Measurements from ENCODE around the gene MIPEP. TPM values are rescaled to one million over a fixed set of nuclear protein-coding genes. Genes with fewer than 3 reads are reported as not detected.
"Not testable (repeated sequence)": the region's sequence is repeated elsewhere in the genome, so short reads cannot be mapped to it uniquely, and the experiment has no call there.

MIPEP gene
- total and polyA plus RNA-seq, 2 experiments from 2014 or later = 12.6 to 19.6 TPM

DNA sequence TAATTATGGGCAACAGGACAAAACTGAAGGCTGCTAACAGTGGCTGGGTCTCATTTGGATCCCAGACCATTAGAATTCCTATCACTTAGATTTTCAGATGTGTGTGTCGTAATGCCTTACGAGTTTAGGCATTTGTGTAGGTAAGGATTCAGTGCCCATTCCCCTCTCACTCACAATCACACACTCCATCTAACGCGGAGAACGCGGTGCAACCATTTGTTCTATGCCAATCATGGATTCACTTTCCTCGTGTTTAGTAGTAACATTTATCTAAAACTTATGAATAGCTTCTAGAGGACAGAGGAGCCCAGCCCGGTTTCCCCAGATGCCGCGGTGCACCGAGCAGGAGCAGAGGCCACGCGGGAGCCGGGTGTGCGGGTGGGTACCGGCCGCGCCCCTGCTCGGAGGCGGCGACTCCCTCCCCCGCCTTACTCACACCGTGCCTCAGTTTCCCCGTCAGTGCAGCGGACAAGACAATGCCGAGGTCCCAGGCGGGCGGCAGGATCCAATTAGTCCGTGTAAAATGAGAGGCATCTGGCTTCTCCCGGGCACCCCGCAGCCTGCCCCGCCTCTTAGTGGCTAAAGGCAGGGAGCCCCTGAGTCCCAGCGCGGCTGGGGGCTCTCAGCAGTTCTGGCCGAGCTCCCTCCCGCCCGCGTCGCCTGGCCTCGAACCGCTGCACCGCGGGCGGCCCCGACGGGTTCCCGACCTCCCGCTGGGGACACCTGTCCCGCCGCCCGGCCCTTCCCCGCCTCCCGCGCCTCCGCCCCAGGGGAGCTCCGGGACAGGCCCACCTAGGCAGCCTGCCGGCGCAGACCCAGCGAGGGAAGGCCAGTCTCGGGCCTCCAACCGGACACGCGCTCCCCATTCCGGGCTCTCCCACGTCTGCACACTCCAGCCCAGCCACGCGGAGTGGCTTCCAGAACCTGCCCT is 14.0 kb upstream of the MIPEP start:
- H3F3A ChIP-seq (ENCODE audit: insufficient read depth) = peaks cover 8% of the 10 kb centered on the region
- no peaks in the 10 kb centered on the region for H3K9me3 ChIP-seq (ENCODE audit: low read depth)
- no peaks in the 10 kb centered on the region for H4K20me1 ChIP-seq (ENCODE audit: insufficient read depth)
- no peaks in the 10 kb centered on the region for H3K79me2 ChIP-seq (ENCODE audit: insufficient read depth)
- peak overlapping the region; percentile 48 for H3K4me3 ChIP-seq
- no peaks in the 10 kb centered on the region for H3K9me2 ChIP-seq (ENCODE audit: insufficient read depth)
- in situ Hi-C loops (cut with MboI) = no loop called here
- H3K9ac ChIP-seq = no peak overlapping the region; the same call in 1 of the 2 replicates
- DNase-seq = no peak
- peak overlapping the region; percentile 56 for H3K4me2 ChIP-seq (ENCODE audit: unreplicated experiment)
- peaks cover 28% of the 10 kb centered on the region for H3K4me1 ChIP-seq (ENCODE audit: insufficient read depth)
- H2AFZ ChIP-seq = peak overlapping the region; percentile 40
- 17 to 20% methylated on average over 48 to 65 of the region's 67 CpGs for WGBS, 2 experiments (ENCODE audit: low coverage in 1 of 2, low lambda C conversion rate in 2 of 2, missing lambda C conversion rate in 2 of 2)
- no peaks in the 10 kb centered on the region for H3K36me3 ChIP-seq (ENCODE audit: low read depth)
- H3K27me3 ChIP-seq (replicated peaks; ENCODE audit: insufficient read depth) = no peaks in the 10 kb centered on the region; the same call in 1 of the 2 replicates
- H3K27ac ChIP-seq = no peak overlapping the region
- TF ChIP-seq EZH2 (IDR thresholded peaks at IDR 0.05; ENCODE audit: insufficient read depth, poor library complexity, severe bottlenecking) (peak; percentile 51), EZH2phosphoT487 (IDR thresholded peaks at IDR 0.05; ENCODE audit: insufficient read depth, low read depth) (no peak)

DNA sequence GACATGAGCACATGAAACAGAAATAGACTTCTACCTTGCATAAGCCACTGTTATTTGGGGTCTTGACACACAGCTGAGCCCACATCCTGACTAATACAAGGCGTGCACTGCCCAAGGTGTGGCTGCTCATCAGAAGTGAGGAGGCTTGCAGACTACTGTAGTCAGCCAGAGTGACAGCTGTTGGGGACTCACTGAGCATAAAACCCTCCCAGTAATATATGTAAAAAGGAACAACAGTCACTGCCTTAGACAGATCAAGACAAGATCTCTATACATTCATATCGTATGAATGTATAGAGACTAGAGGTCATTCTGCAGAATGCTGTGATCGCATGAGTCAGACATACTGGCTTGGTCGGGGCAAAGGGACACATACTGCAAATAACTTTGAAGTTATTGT is 12.2 kb upstream of the MIPEP start:
- peak; percentile 53 for DNase-seq
- Histone ChIP-seq H4K20me1 (ENCODE audit: insufficient read depth) (no peaks in the 10 kb centered on the region), H3K27ac (no peak overlapping the region), H3F3A (ENCODE audit: insufficient read depth) (peaks cover 17% of the 10 kb centered on the region), H3K36me3 (ENCODE audit: low read depth) (no peaks in the 10 kb centered on the region), H3K4me1 (ENCODE audit: insufficient read depth) (peaks cover 37% of the 10 kb centered on the region), H3K79me2 (ENCODE audit: insufficient read depth) (no peaks in the 10 kb centered on the region), H3K9me3 (ENCODE audit: low read depth) (no peaks in the 10 kb centered on the region), H3K9ac (no peak overlapping the region), H3K4me2 (ENCODE audit: unreplicated experiment) (peak overlapping the region; percentile 37), H3K9me2 (ENCODE audit: insufficient read depth) (no peaks in the 10 kb centered on the region), H3K27me3 (replicated peaks; ENCODE audit: insufficient read depth) (no peaks in the 10 kb centered on the region; the same call in 1 of the 2 replicates), H2AFZ (no peak overlapping the region), H3K4me3 (no peak overlapping the region)
- WGBS, 2 experiments (ENCODE audit: low coverage in 1 of 2, low lambda C conversion rate in 2 of 2, missing lambda C conversion rate in 2 of 2) = 42 to 56% methylated on average over 4 of the region's 4 CpGs
- in situ Hi-C loops (cut with MboI) = no loop called here
- TF ChIP-seq EZH2phosphoT487 (IDR thresholded peaks at IDR 0.05; ENCODE audit: insufficient read depth, low read depth) (no peak), EZH2 (IDR thresholded peaks at IDR 0.05; ENCODE audit: insufficient read depth, poor library complexity, severe bottlenecking) (no peak)

DNA sequence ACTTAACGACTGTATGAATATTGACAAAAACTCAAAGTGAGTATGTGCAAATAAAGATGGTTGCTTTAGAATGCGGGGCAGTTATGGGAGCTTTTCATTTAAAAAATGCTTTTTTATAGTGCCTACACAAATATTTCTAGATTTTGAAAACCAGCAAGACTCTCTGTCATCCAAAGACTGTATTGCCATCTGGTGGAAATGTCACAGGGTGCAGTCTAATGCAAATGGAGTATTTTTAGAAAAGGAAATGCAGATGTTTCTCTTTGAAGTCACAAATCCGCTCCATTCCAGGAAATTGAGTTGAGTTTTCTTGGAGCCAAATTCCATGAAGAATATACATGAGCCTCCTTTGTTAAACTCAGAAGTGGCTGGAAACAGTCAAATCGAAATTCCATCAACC is 10.4 kb upstream of the MIPEP start:
- TF ChIP-seq EZH2phosphoT487 (IDR thresholded peaks at IDR 0.05; ENCODE audit: insufficient read depth, low read depth) = no peak
- no peak for TF ChIP-seq EZH2 (IDR thresholded peaks at IDR 0.05; ENCODE audit: insufficient read depth, poor library complexity, severe bottlenecking)
- Histone ChIP-seq H3K9me2 (ENCODE audit: insufficient read depth) (no peaks in the 10 kb centered on the region), H3K9ac (no peak overlapping the region), H3K9me3 (ENCODE audit: low read depth) (no peaks in the 10 kb centered on the region), H3K4me2 (ENCODE audit: unreplicated experiment) (peak overlapping the region; percentile 19), H3K36me3 (ENCODE audit: low read depth) (no peaks in the 10 kb centered on the region), H3K4me3 (no peak overlapping the region), H2AFZ (peak overlapping the region; percentile 45; the same call in 1 of the 2 replicates), H4K20me1 (ENCODE audit: insufficient read depth) (no peaks in the 10 kb centered on the region), H3K27me3 (replicated peaks; ENCODE audit: insufficient read depth) (no peaks in the 10 kb centered on the region; the same call in 1 of the 2 replicates), H3K27ac (no peak overlapping the region), H3K79me2 (ENCODE audit: insufficient read depth) (no peaks in the 10 kb centered on the region), H3K4me1 (ENCODE audit: insufficient read depth) (peaks cover 37% of the 10 kb centered on the region), H3F3A (ENCODE audit: insufficient read depth) (peaks cover 17% of the 10 kb centered on the region)
- peak; percentile 64 for DNase-seq
- in situ Hi-C loops (cut with MboI) = no loop called here
- 0 to 3% methylated on average over 4 of the region's 4 CpGs for WGBS, 2 experiments (ENCODE audit: low coverage in 1 of 2, low lambda C conversion rate in 2 of 2, missing lambda C conversion rate in 2 of 2)

GRCh38 chr13:23898101-23898500 is 8.9 kb upstream of the MIPEP start:
- Histone ChIP-seq H3K27me3 (replicated peaks; ENCODE audit: insufficient read depth) (no peaks in the 10 kb centered on the region; the same call in 1 of the 2 replicates), H2AFZ (peak overlapping the region; percentile 73), H3K4me1 (ENCODE audit: insufficient read depth) (peaks cover 37% of the 10 kb centered on the region), H3K9me2 (ENCODE audit: insufficient read depth) (no peaks in the 10 kb centered on the region), H3K79me2 (ENCODE audit: insufficient read depth) (no peaks in the 10 kb centered on the region), H3K36me3 (ENCODE audit: low read depth) (no peaks in the 10 kb centered on the region), H4K20me1 (ENCODE audit: insufficient read depth) (no peaks in the 10 kb centered on the region), H3K4me2 (ENCODE audit: unreplicated experiment) (no peak overlapping the region), H3F3A (ENCODE audit: insufficient read depth) (peaks cover 17% of the 10 kb centered on the region), H3K9ac (peak overlapping the region; percentile 31; the same call in 1 of the 2 replicates), H3K4me3 (no peak overlapping the region), H3K27ac (peak overlapping the region; percentile 65), H3K9me3 (ENCODE audit: low read depth) (no peaks in the 10 kb centered on the region)
- in situ Hi-C loops (cut with MboI) = no loop called here
- DNase-seq = peak; percentile 86
- no peak for TF ChIP-seq EZH2phosphoT487 (IDR thresholded peaks at IDR 0.05; ENCODE audit: insufficient read depth, low read depth)
- TF ChIP-seq EZH2 (IDR thresholded peaks at IDR 0.05; ENCODE audit: insufficient read depth, poor library complexity, severe bottlenecking) = no peak
- WGBS, 2 experiments (ENCODE audit: low coverage in 1 of 2, low lambda C conversion rate in 2 of 2, missing lambda C conversion rate in 2 of 2) = 12 to 26% methylated on average over 8 of the region's 8 CpGs

DNA sequence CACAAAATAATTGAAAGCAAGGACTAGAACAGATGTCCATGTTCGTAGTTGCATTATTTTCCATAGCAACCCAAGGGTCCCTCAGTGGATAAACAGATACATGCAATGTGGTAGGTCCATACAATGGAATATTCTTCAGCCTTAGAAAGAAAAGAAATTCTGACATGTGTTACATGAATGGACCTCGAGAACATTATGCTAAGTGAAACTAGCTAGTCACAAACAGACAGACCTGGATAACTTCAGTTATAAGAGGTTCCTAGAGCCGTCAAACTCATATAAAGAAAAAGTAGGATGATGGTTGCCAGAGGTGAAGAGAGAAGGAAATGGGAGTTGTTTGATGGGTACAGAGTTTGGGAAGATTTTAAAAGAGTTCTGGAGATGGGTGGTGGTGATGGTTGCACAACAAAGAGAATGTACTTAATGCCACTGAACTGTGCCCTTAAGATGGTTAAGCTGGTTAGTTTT is 8.3 kb upstream of the MIPEP start, which contains the start of gene C1QTNF9B:
Gene C1QTNF9B (minus strand): TSS at position 51 of the 468 bp plus-strand sequence.
- peak within 1 kb of the TSS; percentile 31; the same call in 1 of the 2 replicates for H3K9ac ChIP-seq
- in situ Hi-C loops (cut with MboI); H4K20me1 ChIP-seq (ENCODE audit: insufficient read depth); H3K9me3 ChIP-seq (ENCODE audit: low read depth); H3K27me3 ChIP-seq (replicated peaks; ENCODE audit: insufficient read depth); H3K4me2 ChIP-seq (ENCODE audit: unreplicated experiment); DNase-seq; H3K4me3 ChIP-seq; H3K36me3 ChIP-seq (ENCODE audit: low read depth); H3K9me2 ChIP-seq (ENCODE audit: insufficient read depth); H3K79me2 ChIP-seq (ENCODE audit: insufficient read depth): not testable (repeated sequence)
- WGBS, 2 experiments (ENCODE audit: low coverage in 1 of 2, low lambda C conversion rate in 2 of 2, missing lambda C conversion rate in 2 of 2) = 78 to 85% methylated on average over 3 of the region's 3 CpGs
- H2AFZ ChIP-seq = peak within 1 kb of the TSS; percentile 73
- peak within 1 kb of the TSS; percentile 65 for H3K27ac ChIP-seq
- H3F3A ChIP-seq (ENCODE audit: insufficient read depth) = peaks cover 17% of the 10 kb centered on the region
- H3K4me1 ChIP-seq (ENCODE audit: insufficient read depth) = peaks cover 37% of the 10 kb centered on the region

DNA sequence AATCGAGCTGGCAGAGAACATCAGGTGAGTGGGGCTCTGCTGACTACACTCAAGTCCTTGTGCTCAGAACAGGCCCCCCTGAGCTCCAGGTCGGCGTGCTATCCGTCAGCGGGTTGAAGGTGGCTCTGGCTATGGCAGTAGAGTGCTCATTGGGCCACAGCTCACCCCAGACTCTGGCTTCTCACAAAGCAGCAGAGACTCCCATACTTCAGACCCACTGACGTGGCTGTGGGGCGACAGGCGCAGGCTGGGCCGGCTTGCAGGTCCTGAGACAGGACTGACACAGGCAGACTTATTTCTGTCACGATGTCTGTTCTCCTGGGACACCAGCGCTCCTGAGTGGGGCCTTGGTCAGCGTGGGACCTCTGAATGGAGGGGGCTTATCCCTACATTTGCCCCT is 5.5 kb upstream of the MIPEP start:
- H3K27ac ChIP-seq; H3K9me2 ChIP-seq (ENCODE audit: insufficient read depth); H3K9me3 ChIP-seq (ENCODE audit: low read depth); H4K20me1 ChIP-seq (ENCODE audit: insufficient read depth); H3K36me3 ChIP-seq (ENCODE audit: low read depth); H3K79me2 ChIP-seq (ENCODE audit: insufficient read depth); DNase-seq; H3K9ac ChIP-seq; in situ Hi-C loops (cut with MboI); H3K4me2 ChIP-seq (ENCODE audit: unreplicated experiment); H2AFZ ChIP-seq; H3K27me3 ChIP-seq (replicated peaks; ENCODE audit: insufficient read depth); H3K4me3 ChIP-seq: not testable (repeated sequence)
- Histone ChIP-seq H3K4me1 (ENCODE audit: insufficient read depth) (peaks cover 20% of the 10 kb centered on the region), H3F3A (ENCODE audit: insufficient read depth) (peaks cover 24% of the 10 kb centered on the region)
- 85 to 87% methylated on average over 11 to 12 of the region's 12 CpGs for WGBS, 2 experiments (ENCODE audit: low coverage in 1 of 2, low lambda C conversion rate in 2 of 2, missing lambda C conversion rate in 2 of 2)

Data from GM23248 (cell line).